SH-SY5Y (cell line): Measurements from ENCODE around the gene A2M.

Experiments used
- GATA2 ChIP-seq: IDR thresholded peaks from 2 replicates; pipeline ENCODE4 v1.6.1; 2011; ENCODE audit warnings: mild to moderate bottlenecking, low read depth, low read length
- GATA3 ChIP-seq: IDR thresholded peaks from 2 replicates; pipeline ENCODE4 v1.6.1; 2011; ENCODE audit warnings: low read depth, mild to moderate bottlenecking, low read length, moderate library complexity

A2M gene

GRCh38 chr12:9115731-9116559 is at the start of gene A2M:
Gene A2M, minus strand, starts transcription at chr12:9115919. Its CDS starts 70 bp downstream, at chr12:9115849.
- TF ChIP-seq GATA2 = no peak
- TF ChIP-seq GATA3 = no peak

- TF ChIP-seq GATA3 = no peak
- TF ChIP-seq GATA2 = no peak
These were observed 47.7 kb upstream of the A2M start for GRCh38 chr12:9163392-9163791.

DNA sequence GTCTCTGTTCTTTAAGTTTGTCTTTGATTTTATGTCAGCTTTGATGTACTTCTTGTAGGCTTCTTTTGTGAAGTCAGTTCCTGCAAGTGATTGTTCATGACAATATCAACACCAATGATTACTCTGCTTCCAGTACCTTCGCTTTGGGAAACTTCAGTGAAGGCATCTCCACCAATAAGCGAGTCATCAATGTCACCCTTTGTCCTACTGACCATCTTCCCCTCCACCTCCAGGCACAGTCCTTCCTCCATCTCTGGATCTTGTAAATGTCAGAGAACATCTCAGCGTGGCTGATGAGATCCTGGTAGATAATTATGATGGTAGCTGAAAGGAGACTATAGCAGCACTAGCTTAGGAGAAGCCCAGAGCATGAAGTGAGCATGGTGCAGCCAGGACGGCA is 40.4 kb upstream of the A2M start:
- TF ChIP-seq GATA3 (no peak), GATA2 (no peak)

GRCh38 chr12:9149372-9149771 is 33.7 kb upstream of the A2M start:
- TF ChIP-seq GATA3 (no peak), GATA2 (no peak)

- no peak for TF ChIP-seq GATA2
- TF ChIP-seq GATA3 = no peak
These were observed 33.2 kb upstream of the A2M start for GRCh38 chr12:9148926-9149325.

DNA sequence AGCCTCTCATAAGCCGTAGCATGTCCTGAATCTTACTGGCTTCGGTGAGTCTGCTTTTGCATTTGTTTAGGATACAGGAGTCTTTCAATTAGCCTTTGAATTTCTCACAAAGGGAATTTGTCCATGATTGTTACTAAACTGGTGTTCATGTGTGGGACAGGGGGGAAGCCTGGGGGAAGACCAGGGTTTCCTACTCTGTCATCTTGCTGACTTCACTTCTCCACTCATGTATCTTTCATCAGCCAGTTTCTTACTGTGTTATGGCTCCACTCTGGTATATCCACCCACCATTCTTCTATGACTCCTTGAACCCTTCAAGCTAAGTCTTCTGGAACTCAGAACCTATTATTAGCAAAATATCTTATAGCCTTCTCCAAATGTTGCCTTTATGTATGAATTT is 31.7 kb upstream of the A2M start:
- TF ChIP-seq GATA2 (no peak), GATA3 (no peak)

DNA sequence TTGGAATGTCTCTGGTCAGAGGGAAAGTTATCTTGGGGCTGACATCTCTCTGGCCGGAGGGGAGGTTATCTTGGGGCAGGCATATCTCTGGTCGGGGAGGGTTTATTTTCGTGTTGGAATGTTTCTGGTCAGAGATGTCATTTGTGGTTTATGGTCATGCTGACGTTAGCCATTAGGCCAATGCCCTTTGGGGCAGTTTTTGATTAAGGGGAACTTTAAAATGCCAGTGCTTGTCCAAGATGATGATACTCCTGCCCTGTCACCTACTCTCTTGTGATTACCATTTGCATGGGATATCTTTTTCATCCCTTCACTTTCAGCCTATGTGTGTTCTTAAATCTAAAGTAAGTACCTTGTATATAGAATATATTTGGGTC is 29.0 kb upstream of the A2M start:
- no peak for TF ChIP-seq GATA2
- TF ChIP-seq GATA3 = no peak

DNA sequence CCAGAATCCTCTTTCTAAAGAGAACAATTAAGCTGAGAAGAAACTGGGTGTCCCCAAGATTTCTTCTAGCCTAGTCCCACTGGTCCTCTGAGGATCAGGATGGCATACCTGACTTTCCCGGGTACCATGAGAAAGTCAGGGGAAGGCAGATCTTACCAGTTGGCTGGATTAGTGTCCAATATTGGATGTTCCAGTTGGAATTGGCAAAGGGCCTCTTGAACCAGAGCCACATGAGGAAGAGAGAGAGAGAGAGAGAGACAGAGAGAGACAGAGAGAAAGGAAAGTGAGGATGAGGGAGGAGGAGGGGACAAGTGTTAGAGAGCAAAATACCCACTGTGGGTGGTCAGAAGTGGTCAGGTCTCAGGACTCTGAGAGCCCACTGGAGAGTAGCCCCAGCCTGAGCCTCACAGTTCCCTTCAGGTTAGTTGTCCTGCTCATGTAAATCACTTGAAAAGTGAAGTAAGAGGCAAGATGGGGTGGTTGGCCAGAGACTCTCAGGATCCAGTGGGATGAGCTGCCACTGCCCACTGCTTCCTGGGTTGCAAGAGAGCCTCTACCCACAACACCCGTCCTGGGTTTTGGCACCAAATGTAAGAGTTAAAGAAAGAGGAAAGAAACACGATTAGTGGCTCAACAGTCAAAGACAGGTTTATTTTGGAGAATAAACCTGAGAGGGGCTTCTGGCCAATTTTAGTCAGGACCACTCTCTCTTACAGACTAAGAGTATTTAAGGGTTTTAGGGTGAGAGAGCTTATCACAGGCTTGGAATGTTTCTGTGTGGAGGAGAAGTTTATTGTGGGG is 28.4 kb upstream of the A2M start:
- TF ChIP-seq GATA2 = no peak
- TF ChIP-seq GATA3 = no peak

GRCh38 chr12:9143137-9143536 is 27.4 kb upstream of the A2M start:
- TF ChIP-seq GATA3 (no peak), GATA2 (no peak)

DNA sequence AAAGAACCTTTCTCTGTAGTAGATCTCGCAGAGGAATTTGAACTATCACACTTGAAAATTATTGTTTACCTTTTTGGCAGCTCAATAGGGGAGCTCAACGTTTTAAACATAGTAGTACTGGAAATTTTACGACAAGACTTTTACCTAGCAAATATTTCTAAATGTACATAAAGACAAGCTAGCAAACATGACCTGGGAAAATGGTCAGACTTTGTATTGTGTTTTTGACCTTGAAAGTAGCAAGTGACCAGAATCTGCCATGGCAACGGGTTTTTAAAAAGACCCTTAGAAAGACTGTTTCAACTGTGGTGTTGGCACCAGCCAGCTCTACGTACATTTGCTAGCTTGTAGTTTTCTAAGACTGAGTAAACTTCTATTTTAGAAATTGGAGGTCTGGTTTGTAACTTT is 20.2 kb upstream of the A2M start:
- TF ChIP-seq GATA2 (no peak), GATA3 (no peak)

DNA sequence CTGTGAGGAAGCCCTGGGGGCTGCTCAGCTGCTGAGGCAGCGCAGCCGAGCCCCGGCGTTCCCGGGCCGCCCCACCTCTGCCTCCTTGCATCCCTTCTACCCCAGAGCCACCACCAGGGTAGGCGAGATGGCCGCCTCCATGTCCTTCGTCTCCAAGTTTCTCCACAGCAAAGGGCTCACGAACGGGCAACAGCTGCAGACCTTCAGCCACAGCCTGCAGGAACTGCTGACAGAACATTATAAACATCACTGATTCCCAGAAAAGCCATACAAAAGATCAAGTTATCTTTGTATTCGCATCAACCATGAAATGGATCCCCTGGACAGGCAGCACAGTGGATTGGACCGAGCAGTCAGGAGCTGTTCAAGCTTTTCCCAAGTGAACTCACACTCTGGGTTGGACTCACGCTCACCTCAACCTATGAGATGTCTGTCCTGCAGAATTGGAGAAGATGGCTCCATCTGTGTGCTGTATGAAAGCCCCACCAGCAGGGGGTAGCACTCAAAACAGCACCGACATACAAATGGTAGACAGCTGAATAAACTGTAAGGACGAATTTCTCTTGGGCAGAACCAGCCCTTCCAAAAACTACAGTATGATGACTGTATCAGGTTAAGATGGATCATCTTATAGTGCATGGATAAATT is 19.4 kb upstream of the A2M start:
- TF ChIP-seq GATA2 (no peak), GATA3 (no peak)

- TF ChIP-seq GATA3 (no peak), GATA2 (no peak)
These were observed 17.6 kb upstream of the A2M start for GRCh38 chr12:9133216-9133916.

- TF ChIP-seq GATA3 = no peak
- no peak for TF ChIP-seq GATA2
These were observed 16.4 kb upstream of the A2M start for GRCh38 chr12:9132008-9132535.

GRCh38 chr12:9130244-9130643 is 14.5 kb upstream of the A2M start:
- no peak for TF ChIP-seq GATA2
- TF ChIP-seq GATA3 = no peak
